K562 (cell line): ENCODE measurements around the gene CACYBP.

Source experiments
- ATF3 ChIP-seq, 2 experiments: fragments of 450-650 bp in 1 of 2; sonication (generic) in 1 of 2; formaldehyde crosslinking in 1 of 2; IDR thresholded peaks in 1 of 2; conservative IDR thresholded peaks in 1 of 2; 2 replicates each; pipeline versions ENCODE4 v1.6.1 to v1.8.1; 2016 to 2023; ENCODE audit warnings: mild to moderate bottlenecking in 2 of 2, moderate library complexity in 2 of 2, inconsistent platforms in 1 of 2, missing genetic modification reagents in 1 of 2
- DMBX1 ChIP-seq: fragments of 250-450 bp; sonication (Bioruptor Pico); IDR thresholded peaks from 2 replicates; pipeline ENCODE4 v1.8.0; 2022; ENCODE audit warnings: inconsistent platforms, mild to moderate bottlenecking, moderate library complexity, borderline replicate concordance
- HNRNPH1 ChIP-seq: fragments of 200-400 bp; formaldehyde crosslinking; optimal IDR thresholded peaks from 2 replicates; pipeline ENCODE3; 2017; ENCODE audit warnings: low read depth, mild to moderate bottlenecking, low read length, moderate library complexity
- HOXB6 ChIP-seq: fragments of 250-450 bp; sonication (Bioruptor Pico); IDR thresholded peaks from 2 replicates; pipeline ENCODE4 v1.5.1; 2022; ENCODE audit warnings: mild to moderate bottlenecking, borderline replicate concordance
- MTA1 ChIP-seq: fragments of 450-650 bp; IDR thresholded peaks from 2 replicates; pipeline ENCODE4 v1.6.1; 2017; ENCODE audit warnings: borderline replicate concordance
- MTA2 ChIP-seq: fragments of 450-650 bp; IDR thresholded peaks from 2 replicates; pipeline ENCODE4 v1.6.1; 2016; ENCODE audit warnings: low read depth
- NBN ChIP-seq: fragments of 450-650 bp; IDR thresholded peaks from 2 replicates; pipeline ENCODE4 v1.6.1; 2016; ENCODE audit warnings: low read depth, mild to moderate bottlenecking
- RAD21 ChIP-seq, 2 experiments: fragments of 250-450 bp in 1 of 2; fragments of 450-650 bp in 1 of 2; sonication (Bioruptor Pico) in 1 of 2; formaldehyde crosslinking in 1 of 2; IDR thresholded peaks in 1 of 2; conservative IDR thresholded peaks in 1 of 2; 2 replicates each; pipeline versions ENCODE4 v1.4.0 to v1.8.0; 2020 to 2022; ENCODE audit warnings: mild to moderate bottlenecking in 2 of 2, moderate library complexity in 1 of 2
- STAT5B ChIP-seq: fragments of 250-450 bp; sonication (Bioruptor Pico); IDR thresholded peaks from 2 replicates; pipeline ENCODE4 v1.8.0; 2021; ENCODE audit warnings: mild to moderate bottlenecking, inconsistent platforms
- ZNF121 ChIP-seq: sonication (generic); formaldehyde crosslinking; conservative IDR thresholded peaks from 2 replicates; pipeline ENCODE4 v1.8.0; 2022; ENCODE audit warnings: missing genetic modification reagents
- ZNF41 ChIP-seq: fragments of 250-450 bp; sonication (Bioruptor Pico); conservative IDR thresholded peaks from 2 replicates; pipeline ENCODE4 v1.4.0; 2020; ENCODE audit warnings: mild to moderate bottlenecking

GRCh38 chr1:174968750-174969244 lies 30.9 kb upstream of the CACYBP start:
- TF ChIP-seq ZNF121 (CRISPR knock-in tag) (no peak), DMBX1 (no peak), ATF3 (IDR thresholded peaks at IDR 0.05) (no peak), ATF3 (CRISPR knock-in tag; conservative IDR thresholded peaks at IDR 0.05) (no peak), STAT5B (CRISPR knock-in tag) (no peak), HNRNPH1 (no peak), MTA1 (no peak), HOXB6 (CRISPR knock-in tag) (no peak), NBN (no peak), MTA2 (no peak), ZNF41 (CRISPR knock-in tag) (no peak), RAD21 (CRISPR knock-in tag; conservative IDR thresholded peaks at IDR 0.05 in 1 of 2, IDR thresholded peaks at IDR 0.05 in 1 of 2) (no peak)
